Activated CD4-positive, alpha-beta memory T cell treated with anti-CD3 and anti-CD28 coated beads, Interleukin-2, amount 10 ng/mL, durations not matched to agents 7 days and 5 days (primary cell): Measurements from ENCODE around the gene DNAAF9. TPM values are rescaled to one million over a fixed set of nuclear protein-coding genes. Genes with fewer than 3 reads are reported as not detected.

Experiments
- CTCF ChIA-PET: fragments of 350-600 bp; sonication (Branson Sonifier 250); formaldehyde crosslinking; loops from one replicate; lab custom pipeline; 2021; ENCODE audit warnings: antibody characterized with exemption, inconsistent platforms; lab: Charles Lee
- POLR2A ChIA-PET: fragments of 350-600 bp; sonication (Branson Sonifier 250); formaldehyde crosslinking; loops from one replicate; lab custom pipeline; 2021; ENCODE audit warnings: antibody characterized with exemption; lab: Charles Lee
- DNase-seq: peaks from one replicate; pipeline ENCODE4 v3.0.0-alpha.2; 2020
- H3K27ac Mint-ChIP-seq: one replicate; pipeline ENCODE4 v1.8.0; 2021; ENCODE audit warnings: mild to moderate bottlenecking, mixed read lengths
- H3K27me3 Mint-ChIP-seq: one replicate; pipeline ENCODE4 v1.8.0; 2021; ENCODE audit warnings: mixed read lengths
- H3K36me3 Mint-ChIP-seq: one replicate; pipeline ENCODE4 v1.8.0; 2021; ENCODE audit warnings: low read depth, mixed read lengths
- H3K4me1 Mint-ChIP-seq: one replicate; pipeline ENCODE4 v1.8.0; 2021; ENCODE audit warnings: mixed read lengths
- H3K4me3 Mint-ChIP-seq: one replicate; pipeline ENCODE4 v1.8.0; 2021; ENCODE audit warnings: mild to moderate bottlenecking, mixed read lengths
- H3K9me3 Mint-ChIP-seq: one replicate; pipeline ENCODE4 v1.8.0; 2021; ENCODE audit warnings: mixed read lengths
- total RNA-seq, 2 experiments: library from RNA; stranded (reverse); gene quantifications; one replicate each; pipeline ENCODE4 v1.2.3, GENCODE V29; 2021

DNAAF9 gene
- total RNA-seq, 2 experiments from 2014 or later, result 3.5 to 3.9 TPM

GRCh38 chr20:3407771-3408637 lies 535 bp upstream of the DNAAF9 start:
- Mint-ChIP-seq H3K4me1 (peaks cover 36% of the 10 kb centered on the region), H3K27me3 (peaks cover 1% of the 10 kb centered on the region), H3K36me3 (no peaks in the 10 kb centered on the region), H3K27ac (peak overlapping the region; percentile 91), H3K4me3 (peak overlapping the region; percentile 98), H3K9me3 (no peaks in the 10 kb centered on the region)
- DNase-seq, result peak; percentile 77
- CTCF ChIA-PET, result interaction anchor here (0.9 to 1.3 kb wide), 4 partner anchors 9 to 189 kb away, joined by 3 to 6 read pairs (median 4); partner anchors contain the start of gene SLC4A11
- POLR2A ChIA-PET, result interaction anchor here (0.8 to 3.6 kb wide), 12 partner anchors 9 to 937 kb away, joined by 3 to 45 read pairs (median 4); partner anchors contain the start of genes PTPRA and SNRPB

GRCh38 chr20:3406481-3407039 lies 909 bp downstream of the DNAAF9 start:
- Mint-ChIP-seq H3K4me3 (peak overlapping the region; percentile 80), H3K27ac (peak overlapping the region; percentile 62), H3K36me3 (no peaks in the 10 kb centered on the region), H3K27me3 (peaks cover 1% of the 10 kb centered on the region), H3K4me1 (peaks cover 36% of the 10 kb centered on the region), H3K9me3 (no peaks in the 10 kb centered on the region)
- no peak for DNase-seq
- POLR2A ChIA-PET, result interaction anchor here (3.6 kb wide), 1 partner anchor 13 kb away, joined by 45 read pairs; no protein-coding TSS in a partner anchor
- CTCF ChIA-PET, result no interaction called here

- POLR2A ChIA-PET, result no interaction called here
- peaks cover 1% of the 10 kb centered on the region for H3K27me3 Mint-ChIP-seq
- no peaks in the 10 kb centered on the region for H3K9me3 Mint-ChIP-seq
Measured at GRCh38 chr20:3405696-3406358, 1.6 kb downstream of the DNAAF9 start.

GRCh38 chr20:3405139-3405538 lies 2.3 kb downstream of the DNAAF9 start:
- no peak overlapping the region for H3K27ac Mint-ChIP-seq
- H3K4me1 Mint-ChIP-seq, result peaks cover 35% of the 10 kb centered on the region
- ChIA-PET CTCF (interaction anchor here (0.6 to 0.8 kb wide), 2 partner anchors 14 to 668 kb away, joined by 3 to 7 read pairs; no protein-coding TSS in a partner anchor), POLR2A (no interaction called here)
- H3K27me3 Mint-ChIP-seq, result peaks cover 1% of the 10 kb centered on the region
- H3K9me3 Mint-ChIP-seq, result no peaks in the 10 kb centered on the region
- no peak overlapping the region for H3K4me3 Mint-ChIP-seq
- no peaks in the 10 kb centered on the region for H3K36me3 Mint-ChIP-seq
- no peak for DNase-seq

More at GRCh38 chr20:3405696-3406358, 1.6 kb downstream of the DNAAF9 start:
- Mint-ChIP-seq H3K36me3 (no peaks in the 10 kb centered on the region), H3K4me1 (peaks cover 36% of the 10 kb centered on the region), H3K4me3 (peak overlapping the region; percentile 80), H3K27ac (no peak overlapping the region)
- CTCF ChIA-PET, result interaction anchor here (0.6 to 0.8 kb wide), 2 partner anchors 14 to 669 kb away, joined by 3 to 7 read pairs; no protein-coding TSS in a partner anchor
- DNase-seq, result no peak

GRCh38 chr20:3404402-3404801 lies 3.1 kb downstream of the DNAAF9 start:
- Mint-ChIP-seq H3K36me3 (no peaks in the 10 kb centered on the region), H3K9me3 (no peaks in the 10 kb centered on the region), H3K27me3 (peaks cover 1% of the 10 kb centered on the region), H3K4me1 (peaks cover 32% of the 10 kb centered on the region), H3K4me3 (no peak overlapping the region), H3K27ac (no peak overlapping the region)
- DNase-seq, result no peak
- ChIA-PET CTCF (no interaction called here), POLR2A (no interaction called here)

GRCh38 chr20:3403741-3404140 lies 3.7 kb downstream of the DNAAF9 start:
- ChIA-PET POLR2A (no interaction called here), CTCF (no interaction called here)
- Mint-ChIP-seq H3K27me3 (peaks cover 1% of the 10 kb centered on the region), H3K27ac (no peak overlapping the region), H3K4me1 (peaks cover 30% of the 10 kb centered on the region), H3K9me3 (no peaks in the 10 kb centered on the region), H3K36me3 (no peaks in the 10 kb centered on the region), H3K4me3 (no peak overlapping the region)
- DNase-seq, result no peak

GRCh38 chr20:3402453-3402852 lies 5.0 kb downstream of the DNAAF9 start:
- peaks cover 1% of the 10 kb centered on the region for H3K27me3 Mint-ChIP-seq
- no peaks in the 10 kb centered on the region for H3K36me3 Mint-ChIP-seq
- H3K4me3 Mint-ChIP-seq, result no peak overlapping the region
- CTCF ChIA-PET, result no interaction called here
- DNase-seq, result no peak
- H3K27ac Mint-ChIP-seq, result no peak overlapping the region
- POLR2A ChIA-PET, result no interaction called here
- H3K4me1 Mint-ChIP-seq, result peaks cover 24% of the 10 kb centered on the region
- H3K9me3 Mint-ChIP-seq, result no peaks in the 10 kb centered on the region

- no peak overlapping the region for H3K4me3 Mint-ChIP-seq
- H3K27me3 Mint-ChIP-seq, result peaks cover 1% of the 10 kb centered on the region
- ChIA-PET CTCF (no interaction called here), POLR2A (interaction anchor here (1.1 kb wide), 1 partner anchor 20 kb away, joined by 3 read pairs; no protein-coding TSS in a partner anchor)
- H3K9me3 Mint-ChIP-seq, result peaks cover 11% of the 10 kb centered on the region
- no peak for DNase-seq
- no peak overlapping the region for H3K27ac Mint-ChIP-seq
- H3K4me1 Mint-ChIP-seq, result peaks cover 8% of the 10 kb centered on the region
- peaks cover 5% of the 10 kb centered on the region for H3K36me3 Mint-ChIP-seq
Measured at GRCh38 chr20:3400260-3401155, 7.0 kb downstream of the DNAAF9 start.

GRCh38 chr20:3398681-3399252 lies 8.7 kb downstream of the DNAAF9 start:
- POLR2A ChIA-PET, result interaction anchor here (1.1 kb wide), 1 partner anchor 10 kb away, joined by 6 read pairs; no protein-coding TSS in a partner anchor
- Mint-ChIP-seq H3K9me3 (peaks cover 11% of the 10 kb centered on the region), H3K36me3 (peaks cover 5% of the 10 kb centered on the region), H3K27ac (no peak overlapping the region), H3K4me1 (no peaks in the 10 kb centered on the region), H3K4me3 (no peak overlapping the region), H3K27me3 (peaks cover 1% of the 10 kb centered on the region)
- CTCF ChIA-PET, result interaction anchor here (0.9 to 1.9 kb wide), 4 partner anchors 9 to 82 kb away, joined by 3 to 5 read pairs (median 4); no protein-coding TSS in a partner anchor
- DNase-seq, result no peak

- ChIA-PET CTCF (interaction anchor here (1.6 kb wide), 1 partner anchor 10 kb away, joined by 4 read pairs; no protein-coding TSS in a partner anchor), POLR2A (no interaction called here)
- Mint-ChIP-seq H3K9me3 (peaks cover 11% of the 10 kb centered on the region), H3K27ac (no peak overlapping the region), H3K4me3 (no peak overlapping the region), H3K4me1 (no peaks in the 10 kb centered on the region), H3K27me3 (no peaks in the 10 kb centered on the region), H3K36me3 (peaks cover 5% of the 10 kb centered on the region)
- DNase-seq, result no peak
Measured at GRCh38 chr20:3396492-3396891, 11.0 kb downstream of the DNAAF9 start.

GRCh38 chr20:3392756-3393155 lies 14.7 kb downstream of the DNAAF9 start:
- Mint-ChIP-seq H3K36me3 (peaks cover 8% of the 10 kb centered on the region), H3K4me3 (no peak overlapping the region), H3K27me3 (no peaks in the 10 kb centered on the region), H3K27ac (no peak overlapping the region), H3K4me1 (no peaks in the 10 kb centered on the region), H3K9me3 (peaks cover 11% of the 10 kb centered on the region)
- ChIA-PET CTCF (no interaction called here), POLR2A (no interaction called here)
- DNase-seq, result no peak
